ENCODE measurements around the gene DSE.

DNA sequence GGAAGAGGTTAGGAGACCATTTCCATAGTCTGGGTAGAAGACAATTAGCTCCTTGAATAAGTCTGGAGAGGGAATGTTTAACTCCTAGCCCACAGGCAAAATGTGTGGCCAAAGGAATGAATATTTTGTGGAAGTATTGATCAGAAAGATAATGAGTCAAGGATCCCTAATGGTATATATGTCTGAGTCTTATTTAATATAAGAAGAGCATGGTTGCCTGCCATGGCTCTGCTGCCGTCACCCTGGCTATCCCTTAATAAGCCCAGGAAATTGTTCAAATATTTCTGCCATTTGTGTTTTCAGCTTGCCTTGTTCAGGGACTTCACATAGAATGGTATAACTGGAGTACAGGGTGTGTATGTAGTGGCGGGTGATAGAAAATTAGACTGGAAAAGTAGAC, 72.4 kb downstream of the DSE start:
- TF ChIP-seq, protein P1, sequence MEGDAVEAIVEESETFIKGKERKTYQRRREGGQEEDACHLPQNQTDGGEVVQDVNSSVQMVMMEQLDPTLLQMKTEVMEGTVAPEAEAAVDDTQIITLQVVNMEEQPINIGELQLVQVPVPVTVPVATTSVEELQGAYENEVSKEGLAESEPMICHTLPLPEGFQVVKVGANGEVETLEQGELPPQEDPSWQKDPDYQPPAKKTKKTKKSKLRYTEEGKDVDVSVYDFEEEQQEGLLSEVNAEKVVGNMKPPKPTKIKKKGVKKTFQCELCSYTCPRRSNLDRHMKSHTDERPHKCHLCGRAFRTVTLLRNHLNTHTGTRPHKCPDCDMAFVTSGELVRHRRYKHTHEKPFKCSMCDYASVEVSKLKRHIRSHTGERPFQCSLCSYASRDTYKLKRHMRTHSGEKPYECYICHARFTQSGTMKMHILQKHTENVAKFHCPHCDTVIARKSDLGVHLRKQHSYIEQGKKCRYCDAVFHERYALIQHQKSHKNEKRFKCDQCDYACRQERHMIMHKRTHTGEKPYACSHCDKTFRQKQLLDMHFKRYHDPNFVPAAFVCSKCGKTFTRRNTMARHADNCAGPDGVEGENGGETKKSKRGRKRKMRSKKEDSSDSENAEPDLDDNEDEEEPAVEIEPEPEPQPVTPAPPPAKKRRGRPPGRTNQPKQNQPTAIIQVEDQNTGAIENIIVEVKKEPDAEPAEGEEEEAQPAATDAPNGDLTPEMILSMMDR (IDR thresholded peaks at IDR 0.05) = no peak
- no peak for TF ChIP-seq POLR2A (IDR thresholded peaks at IDR 0.05)
